Effector CD4-positive, alpha-beta T cell (primary cell): ENCODE results near the gene IPCEF1.

Experiments
- DNase-seq: peaks from one replicate; pipeline ENCODE4 v3.0.0-alpha.2; 2020

Gene IPCEF1

GRCh38 chr6:154156135-154156896 is 200.3 kb downstream of the IPCEF1 start:
- DNase-seq: peak; percentile 43

GRCh38 chr6:154154389-154154967 is 202.1 kb downstream of the IPCEF1 start:
- DNase-seq: peak; percentile 68

- no peak for DNase-seq
Measured at GRCh38 chr6:154143753-154144152, 212.8 kb downstream of the IPCEF1 start.

GRCh38 chr6:154140743-154141142 is 215.9 kb downstream of the IPCEF1 start:
- no peak for DNase-seq

GRCh38 chr6:154139892-154140291 is 216.7 kb downstream of the IPCEF1 start:
- no peak for DNase-seq

GRCh38 chr6:154138793-154139192 is 217.8 kb downstream of the IPCEF1 start:
- DNase-seq: no peak

GRCh38 chr6:154134471-154135147 is 222.0 kb downstream of the IPCEF1 start:
- DNase-seq: no peak

GRCh38 chr6:154127657-154128056 is 228.9 kb downstream of the IPCEF1 start:
- no peak for DNase-seq

GRCh38 chr6:154125421-154125820 is 231.2 kb downstream of the IPCEF1 start:
- DNase-seq: no peak

GRCh38 chr6:154123155-154123956 is 233.2 kb downstream of the IPCEF1 start:
- DNase-seq: no peak

- no peak for DNase-seq
Measured at GRCh38 chr6:154122195-154122925, 234.2 kb downstream of the IPCEF1 start.

GRCh38 chr6:154117485-154117884 is 239.1 kb downstream of the IPCEF1 start:
- DNase-seq: no peak

GRCh38 chr6:154113392-154113791 is 243.2 kb downstream of the IPCEF1 start:
- no peak for DNase-seq

GRCh38 chr6:154112181-154112809 is 244.3 kb downstream of the IPCEF1 start:
- DNase-seq: no peak

- DNase-seq: no peak
Measured at GRCh38 chr6:154111025-154111424, 245.6 kb downstream of the IPCEF1 start.

- DNase-seq: no peak
Measured at GRCh38 chr6:154106251-154106650, 250.4 kb downstream of the IPCEF1 start.
